Vagina (tissue), 2 donors: Measurements from ENCODE around the gene THSD7A. TPM values are rescaled to one million over a fixed set of nuclear protein-coding genes. Genes with fewer than 3 reads are reported as not detected.

Experiments
- DNase-seq, 2 donors: peaks; one replicate each; pipeline ENCODE4 v3.0.0-alpha.2; 2017; ENCODE audit errors: extremely low spot score in 2 of 2
- H3K27ac ChIP-seq: fragments of 200-600 bp; sonication (generic); one replicate; pipeline ENCODE4 v1.5.1; 2019
- H3K27me3 ChIP-seq: fragments of 200-600 bp; sonication (generic); one replicate; pipeline ENCODE4 v1.5.1; 2019
- H3K36me3 ChIP-seq, 2 donors: fragments of 200-600 bp; sonication (generic); one replicate each; pipeline ENCODE4 v1.5.1; 2017 to 2019
- H3K4me1 ChIP-seq: fragments of 200-600 bp; sonication (generic); one replicate; pipeline ENCODE4 v1.5.1; 2019
- H3K4me3 ChIP-seq, 2 donors: fragments of 200-600 bp; sonication (generic); 1 replicate in 1 of 2; 2 replicates in 1 of 2; pipeline ENCODE4 v1.5.1; 2016 to 2019
- H3K9me3 ChIP-seq: fragments of 200-600 bp; sonication (generic); one replicate; pipeline ENCODE4 v1.5.1; 2019
- CTCF ChIP-seq, 3 experiments: fragments of 450-650 bp in 2 of 3; fragments of 200-600 bp in 1 of 3; sonication (generic) in 1 of 3; IDR thresholded peaks; one replicate each; pipeline ENCODE4 v1.5.1; 2017 to 2019; ENCODE audit warnings: antibody characterized with exemption in 3 of 3, mild to moderate bottlenecking in 2 of 3, moderate library complexity in 2 of 3
- POLR2A ChIP-seq, 2 donors: fragments of 450-650 bp; IDR thresholded peaks; one replicate each; pipeline ENCODE4 v1.6.1; 2017; ENCODE audit warnings: antibody characterized with exemption in 2 of 2, mild to moderate bottlenecking in 2 of 2, moderate library complexity in 2 of 2
- POLR2AphosphoS5 ChIP-seq, 2 donors: sonication (generic); formaldehyde crosslinking; IDR thresholded peaks; one replicate each; pipeline ENCODE4 v1.9.0; 2017; ENCODE audit warnings: antibody characterized with exemption in 2 of 2, mild to moderate bottlenecking in 2 of 2, low read depth in 1 of 2; ENCODE audit not compliant: insufficient read depth in 1 of 2
- intact Hi-C: fragments of 100-400 bp; cut with DNase I; formaldehyde crosslinking; loops from one replicate; pipeline ENCODE4 v1.15.1; 2023
- total RNA-seq: library from RNA; depleted of rRNA; stranded (reverse); fragments of >200 nt; gene quantifications from one replicate; pipeline ENCODE4 v1.2.3, GENCODE V29; 2016

Gene THSD7A
- total RNA-seq, 1 donor from 2014 or later = 9.3 TPM

- Histone ChIP-seq H3K27ac (no peak overlapping the region), H3K36me3 (no peaks in the 10 kb centered on the region), H3K4me1 (no peaks in the 10 kb centered on the region), H3K27me3 (no peaks in the 10 kb centered on the region), H3K4me3 (no peak overlapping the region), H3K9me3 (no peaks in the 10 kb centered on the region)
- intact Hi-C loops = no loop called here
- TF ChIP-seq CTCF (IDR thresholded peaks at IDR 0.05) = no peak
- TF ChIP-seq POLR2A (IDR thresholded peaks at IDR 0.05) = no peak
- no peak for TF ChIP-seq POLR2AphosphoS5 (IDR thresholded peaks at IDR 0.05; ENCODE audit: insufficient read depth in 1 of 2, low read depth in 1 of 2)
- no peak for DNase-seq
These were observed 211.4 kb downstream of the THSD7A start for GRCh38 chr7:11620406-11621253.

DNA sequence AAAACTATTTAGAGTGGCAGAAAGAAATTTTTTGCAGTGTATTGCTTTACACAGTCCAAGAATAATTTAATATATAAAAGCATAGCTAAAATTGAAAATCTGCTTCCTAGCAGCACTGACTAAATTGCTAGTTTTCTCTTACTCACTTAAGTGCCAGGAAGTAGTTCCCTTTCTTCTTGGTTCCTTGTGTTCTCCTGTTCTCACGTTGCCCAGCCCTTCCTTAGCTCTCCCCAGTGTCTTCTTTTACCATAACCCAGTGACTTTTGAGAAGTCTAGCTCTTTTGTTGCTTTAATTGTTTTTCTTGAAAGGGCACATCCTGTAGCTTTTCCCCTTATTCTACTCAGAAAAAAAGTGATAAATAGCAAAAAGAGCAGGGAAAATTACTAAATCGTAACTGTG lies 215.5 kb downstream of the THSD7A start:
- Histone ChIP-seq H3K4me3 (no peak overlapping the region), H3K36me3 (no peaks in the 10 kb centered on the region), H3K9me3 (no peaks in the 10 kb centered on the region), H3K27me3 (no peaks in the 10 kb centered on the region), H3K27ac (no peak overlapping the region), H3K4me1 (no peaks in the 10 kb centered on the region)
- TF ChIP-seq POLR2AphosphoS5 (IDR thresholded peaks at IDR 0.05; ENCODE audit: insufficient read depth in 1 of 2, low read depth in 1 of 2) (no peak), POLR2A (IDR thresholded peaks at IDR 0.05) (no peak), CTCF (IDR thresholded peaks at IDR 0.05) (no peak)
- no peak for DNase-seq
- intact Hi-C loops = no loop called here

GRCh38 chr7:11615174-11615573 lies 216.8 kb downstream of the THSD7A start:
- Histone ChIP-seq H3K27me3 (no peaks in the 10 kb centered on the region), H3K4me1 (no peaks in the 10 kb centered on the region), H3K27ac (no peak overlapping the region), H3K9me3 (no peaks in the 10 kb centered on the region), H3K36me3 (no peaks in the 10 kb centered on the region), H3K4me3 (no peak overlapping the region)
- DNase-seq = no peak
- intact Hi-C loops = no loop called here
- TF ChIP-seq POLR2A (IDR thresholded peaks at IDR 0.05) (no peak), POLR2AphosphoS5 (IDR thresholded peaks at IDR 0.05; ENCODE audit: insufficient read depth in 1 of 2, low read depth in 1 of 2) (no peak), CTCF (IDR thresholded peaks at IDR 0.05) (no peak)

DNA sequence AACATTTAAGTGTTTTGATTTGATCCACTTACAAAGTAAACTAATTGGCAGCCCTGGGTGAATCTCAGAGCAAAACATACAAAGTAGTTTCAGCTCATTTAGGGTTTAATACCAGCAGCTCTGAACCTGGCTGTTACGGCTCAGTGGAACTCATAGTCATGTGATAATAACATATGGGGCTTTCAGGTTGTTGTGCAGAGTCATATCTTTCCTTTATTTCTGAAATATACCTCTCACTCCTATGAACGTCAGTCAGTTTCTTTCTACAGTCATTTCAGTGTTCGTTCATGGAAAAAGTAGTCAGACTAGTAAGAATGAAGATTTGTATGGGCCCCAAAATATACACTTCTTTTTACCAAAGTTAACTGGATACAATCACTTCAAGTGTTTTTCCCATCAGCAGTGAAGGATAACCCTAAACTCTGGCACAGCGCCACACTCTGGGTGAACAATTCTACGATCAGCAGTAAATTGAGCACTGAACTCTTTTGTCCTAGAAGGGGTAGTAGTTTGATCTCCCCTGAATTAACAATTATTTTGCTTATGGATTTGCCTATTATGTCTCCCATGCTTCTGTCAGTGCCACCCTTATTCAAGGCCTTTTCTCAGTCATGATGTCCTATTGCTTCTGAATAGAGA lies 218.6 kb downstream of the THSD7A start:
- intact Hi-C loops = no loop called here

More for the DNA sequence above, 218.6 kb downstream of the THSD7A start:
- Histone ChIP-seq H3K27ac (no peak overlapping the region), H3K4me3 (no peak overlapping the region), H3K9me3 (no peaks in the 10 kb centered on the region), H3K27me3 (no peaks in the 10 kb centered on the region), H3K4me1 (no peaks in the 10 kb centered on the region), H3K36me3 (no peaks in the 10 kb centered on the region)
- no peak for DNase-seq
- TF ChIP-seq CTCF (IDR thresholded peaks at IDR 0.05) (no peak), POLR2A (IDR thresholded peaks at IDR 0.05) (no peak), POLR2AphosphoS5 (IDR thresholded peaks at IDR 0.05; ENCODE audit: insufficient read depth in 1 of 2, low read depth in 1 of 2) (no peak)
